ENCODE data around the gene LRMDA. TPM values are rescaled to one million over a fixed set of nuclear protein-coding genes. Genes with fewer than 3 reads are reported as not detected.

Gene LRMDA
- total RNA-seq, 1 experiment from 2014 or later = not detected

DNA sequence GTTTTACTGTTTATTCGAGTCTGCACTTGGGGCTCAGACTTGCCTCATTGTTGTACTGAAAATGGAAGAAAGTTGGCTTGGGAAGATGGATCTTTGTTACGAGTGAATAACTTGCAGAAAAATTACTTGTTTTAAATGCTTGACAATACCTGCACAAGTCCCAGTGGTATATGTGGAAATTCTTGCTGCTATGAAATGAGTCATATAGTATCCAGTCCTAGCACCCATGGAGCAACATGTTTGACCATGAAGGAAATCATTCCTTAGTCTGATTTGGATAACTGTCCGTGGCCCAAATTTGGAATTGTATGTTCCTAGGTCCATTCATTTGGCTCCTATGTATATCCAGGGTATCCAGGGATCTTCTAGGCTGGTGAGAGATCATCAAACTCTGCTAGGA lies 1109.4 kb downstream of the LRMDA start:
- Histone ChIP-seq H3K4me3 (ENCODE audit: low read depth, low read length, poor library complexity, severe bottlenecking) (no peak overlapping the region), H3K27me3 (replicated peaks; ENCODE audit: insufficient read depth, low read depth, low read length, poor library complexity) (no peaks in the 10 kb centered on the region), H3K36me3 (ENCODE audit: insufficient read depth, low read length, poor library complexity, severe bottlenecking) (no peaks in the 10 kb centered on the region), H3K27ac (ENCODE audit: low read depth, low read length, poor library complexity, severe bottlenecking) (no peak overlapping the region), H3K9me3 (ENCODE audit: low read depth, low read length, poor library complexity, severe bottlenecking) (no peaks in the 10 kb centered on the region), H3K4me1 (ENCODE audit: insufficient read depth, low read length, poor library complexity, severe bottlenecking) (no peaks in the 10 kb centered on the region)
- TF ChIP-seq EZH2 (IDR thresholded peaks at IDR 0.05; ENCODE audit: borderline replicate concordance, low read depth, low read length, poor library complexity, severe bottlenecking) = no peak
- TF ChIP-seq, protein P1, sequence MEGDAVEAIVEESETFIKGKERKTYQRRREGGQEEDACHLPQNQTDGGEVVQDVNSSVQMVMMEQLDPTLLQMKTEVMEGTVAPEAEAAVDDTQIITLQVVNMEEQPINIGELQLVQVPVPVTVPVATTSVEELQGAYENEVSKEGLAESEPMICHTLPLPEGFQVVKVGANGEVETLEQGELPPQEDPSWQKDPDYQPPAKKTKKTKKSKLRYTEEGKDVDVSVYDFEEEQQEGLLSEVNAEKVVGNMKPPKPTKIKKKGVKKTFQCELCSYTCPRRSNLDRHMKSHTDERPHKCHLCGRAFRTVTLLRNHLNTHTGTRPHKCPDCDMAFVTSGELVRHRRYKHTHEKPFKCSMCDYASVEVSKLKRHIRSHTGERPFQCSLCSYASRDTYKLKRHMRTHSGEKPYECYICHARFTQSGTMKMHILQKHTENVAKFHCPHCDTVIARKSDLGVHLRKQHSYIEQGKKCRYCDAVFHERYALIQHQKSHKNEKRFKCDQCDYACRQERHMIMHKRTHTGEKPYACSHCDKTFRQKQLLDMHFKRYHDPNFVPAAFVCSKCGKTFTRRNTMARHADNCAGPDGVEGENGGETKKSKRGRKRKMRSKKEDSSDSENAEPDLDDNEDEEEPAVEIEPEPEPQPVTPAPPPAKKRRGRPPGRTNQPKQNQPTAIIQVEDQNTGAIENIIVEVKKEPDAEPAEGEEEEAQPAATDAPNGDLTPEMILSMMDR (conservative IDR thresholded peaks at IDR 0.05; ENCODE audit: low read depth, low read length) = no peak
- intact Hi-C loops (cut with micrococcal nuclease; ENCODE audit: unreplicated experiment) = no loop called here
- POLR2A ChIA-PET (ENCODE audit: low non-redundant PET) = no interaction called here
- CTCF ChIA-PET = no interaction called here
- DNase-seq (ENCODE audit: low spot score) = no peak
- BruUV-seq (replicated peaks) = no TSS peak

DNA sequence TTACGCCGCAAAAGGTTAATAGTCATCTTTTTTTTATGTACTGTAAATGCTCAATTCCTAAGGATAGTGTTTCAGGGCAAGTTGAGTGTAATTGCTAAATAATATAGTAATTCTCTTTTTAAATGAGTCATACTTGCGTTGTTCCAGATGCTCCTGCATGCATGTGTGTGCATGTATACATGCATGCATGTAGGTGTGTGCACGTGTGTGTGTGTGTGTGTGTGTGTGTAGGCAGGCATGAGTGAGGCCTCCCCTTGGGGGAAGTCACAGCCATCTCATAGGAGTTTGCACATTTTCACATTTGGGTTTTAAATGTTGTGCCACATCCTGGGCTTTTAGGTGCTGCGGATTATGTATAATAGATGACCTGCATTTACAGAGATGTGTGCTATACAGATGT lies 1110.4 kb downstream of the LRMDA start:
- CTCF ChIA-PET = no interaction called here
- intact Hi-C loops (cut with micrococcal nuclease; ENCODE audit: unreplicated experiment) = no loop called here
- POLR2A ChIA-PET (ENCODE audit: low non-redundant PET) = no interaction called here

DNA sequence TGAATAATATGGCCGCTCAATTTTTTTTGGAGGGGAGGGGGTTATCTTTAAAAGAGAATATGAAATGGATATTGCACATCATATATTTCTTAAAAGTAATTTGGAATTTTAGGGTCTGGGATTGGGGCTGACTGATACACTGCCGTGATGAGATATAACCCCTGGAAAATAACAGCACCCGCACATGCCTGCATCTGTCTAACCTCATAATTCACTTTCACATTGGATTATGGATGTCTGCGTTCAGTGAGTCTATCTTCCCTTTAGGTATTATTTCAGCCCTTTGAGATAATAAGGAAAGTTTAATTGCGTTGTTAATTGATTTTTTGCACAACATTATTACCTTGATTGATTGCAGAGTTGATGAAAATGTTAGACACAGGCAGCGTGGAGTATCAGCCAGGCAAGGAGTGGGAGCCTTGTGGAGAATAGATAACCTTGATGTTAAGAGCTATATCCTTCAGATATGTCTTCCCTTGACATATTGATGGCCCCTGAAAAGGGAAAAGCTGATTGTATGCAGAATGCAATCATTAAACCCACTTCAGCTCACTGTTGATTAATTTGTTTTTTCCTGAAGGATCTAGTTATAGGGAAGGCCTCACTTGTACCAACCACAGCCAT lies 1111.0 kb downstream of the LRMDA start:
- Histone ChIP-seq H3K9me3 (ENCODE audit: low read depth, low read length, poor library complexity, severe bottlenecking) (no peaks in the 10 kb centered on the region), H3K27ac (ENCODE audit: low read depth, low read length, poor library complexity, severe bottlenecking) (no peak overlapping the region), H3K27me3 (replicated peaks; ENCODE audit: insufficient read depth, low read depth, low read length, poor library complexity) (no peaks in the 10 kb centered on the region), H3K36me3 (ENCODE audit: insufficient read depth, low read length, poor library complexity, severe bottlenecking) (no peaks in the 10 kb centered on the region), H3K4me1 (ENCODE audit: insufficient read depth, low read length, poor library complexity, severe bottlenecking) (no peaks in the 10 kb centered on the region), H3K4me3 (ENCODE audit: low read depth, low read length, poor library complexity, severe bottlenecking) (no peak overlapping the region)
- DNase-seq (ENCODE audit: low spot score) = no peak
- TF ChIP-seq, protein P1 (conservative IDR thresholded peaks at IDR 0.05; ENCODE audit: low read depth, low read length) = no peak
- TF ChIP-seq EZH2 (IDR thresholded peaks at IDR 0.05; ENCODE audit: borderline replicate concordance, low read depth, low read length, poor library complexity, severe bottlenecking) = no peak
- no TSS peak for BruUV-seq (replicated peaks)
- intact Hi-C loops (cut with micrococcal nuclease; ENCODE audit: unreplicated experiment) = no loop called here
- ChIA-PET CTCF (no interaction called here), POLR2A (ENCODE audit: low non-redundant PET) (no interaction called here)

More for the DNA sequence above, 1110.4 kb downstream of the LRMDA start:
- Histone ChIP-seq H3K4me3 (ENCODE audit: low read depth, low read length, poor library complexity, severe bottlenecking) (no peak overlapping the region), H3K9me3 (ENCODE audit: low read depth, low read length, poor library complexity, severe bottlenecking) (no peaks in the 10 kb centered on the region), H3K27me3 (replicated peaks; ENCODE audit: insufficient read depth, low read depth, low read length, poor library complexity) (no peaks in the 10 kb centered on the region), H3K36me3 (ENCODE audit: insufficient read depth, low read length, poor library complexity, severe bottlenecking) (no peaks in the 10 kb centered on the region), H3K27ac (ENCODE audit: low read depth, low read length, poor library complexity, severe bottlenecking) (no peak overlapping the region), H3K4me1 (ENCODE audit: insufficient read depth, low read length, poor library complexity, severe bottlenecking) (no peaks in the 10 kb centered on the region)
- BruUV-seq (replicated peaks) = no TSS peak
- TF ChIP-seq, protein P1 (conservative IDR thresholded peaks at IDR 0.05; ENCODE audit: low read depth, low read length) = no peak
- TF ChIP-seq EZH2 (IDR thresholded peaks at IDR 0.05; ENCODE audit: borderline replicate concordance, low read depth, low read length, poor library complexity, severe bottlenecking) = no peak
- no peak for DNase-seq (ENCODE audit: low spot score)
